PC-9 (cell line): ENCODE measurements around the gene TOM1. TPM values are rescaled to one million over a fixed set of nuclear protein-coding genes. Genes with fewer than 3 reads are reported as not detected.

Source experiments
- BruUV-seq: library from RNA; stranded (reverse); fragments of 400-500 nt; replicated peaks from 2 replicates; lab custom pipeline; 2021; lab: Mats Ljungman, UMichigan
- CTCF ChIA-PET: fragments of 300-600 bp; sonication (Branson Sonifier 250); formaldehyde crosslinking; loops from one replicate; lab custom pipeline; 2022; ENCODE audit warnings: antibody characterized with exemption; lab: Charles Lee
- POLR2A ChIA-PET: fragments of 300-600 bp; sonication (Branson Sonifier 250); formaldehyde crosslinking; loops from one replicate; lab custom pipeline; 2022; ENCODE audit warnings: antibody characterized with exemption; ENCODE audit not compliant: unreplicated experiment; lab: Charles Lee
- DNase-seq, 2 experiments: peaks; one replicate each; pipeline versions ENCODE4 v3.0.0 to v3.0.0-alpha.2; 2015 to 2022; ENCODE audit warnings: mixed read lengths in 1 of 2
- H2AFZ ChIP-seq: fragments of 200-600 bp; sonication (generic); 2 replicates; pipeline ENCODE4 v1.8.1; 2017; ENCODE audit warnings: antibody characterized with exemption
- H3F3A ChIP-seq: fragments of 200-600 bp; sonication (generic); 2 replicates; pipeline ENCODE4 v1.8.1; 2017; ENCODE audit warnings: antibody characterized with exemption, mild to moderate bottlenecking, low read depth; ENCODE audit not compliant: insufficient read depth
- H3K27ac ChIP-seq: fragments of 200-600 bp; sonication (generic); 2 replicates; pipeline ENCODE4 v1.6.1; 2016; ENCODE audit warnings: mixed run types
- H3K27me3 ChIP-seq: fragments of 200-600 bp; sonication (generic); 2 replicates; pipeline ENCODE4 v1.6.1; 2016; ENCODE audit warnings: low read depth, mixed run types; ENCODE audit not compliant: insufficient read depth
- H3K36me3 ChIP-seq: fragments of 200-600 bp; sonication (generic); 2 replicates; pipeline ENCODE4 v1.6.1; 2016; ENCODE audit warnings: low read depth, mixed run types
- H3K4me1 ChIP-seq: fragments of 200-600 bp; sonication (generic); replicated peaks from 2 replicates; pipeline ENCODE4 v1.6.1; 2016; ENCODE audit warnings: mixed run types; ENCODE audit not compliant: insufficient read depth
- H3K4me2 ChIP-seq: fragments of 200-600 bp; sonication (generic); 2 replicates; pipeline ENCODE4 v1.6.1; 2017; ENCODE audit warnings: mixed run types
- H3K4me3 ChIP-seq: fragments of 200-600 bp; sonication (generic); 2 replicates; pipeline ENCODE4 v1.6.1; 2016; ENCODE audit warnings: mixed run types
- H3K79me2 ChIP-seq: fragments of 200-600 bp; sonication (generic); 2 replicates; pipeline ENCODE4 v1.6.1; 2017; ENCODE audit warnings: low read depth, mixed run types
- H3K9me2 ChIP-seq: fragments of 200-600 bp; sonication (generic); 2 replicates; pipeline ENCODE4 v1.8.1; 2017; ENCODE audit warnings: mild to moderate bottlenecking; ENCODE audit not compliant: insufficient read depth
- H3K9me3 ChIP-seq: fragments of 200-600 bp; sonication (generic); 2 replicates; pipeline ENCODE4 v1.8.1; 2016; ENCODE audit warnings: low read depth; ENCODE audit not compliant: insufficient read depth
- H4K20me1 ChIP-seq: fragments of 200-600 bp; sonication (generic); 2 replicates; pipeline ENCODE4 v1.8.1; 2017; ENCODE audit not compliant: insufficient read depth
- EZH2 ChIP-seq: fragments of 200-600 bp; sonication (generic); IDR thresholded peaks from 2 replicates; pipeline ENCODE4 v1.8.0; 2017; ENCODE audit warnings: antibody characterized with exemption, low read depth
- intact Hi-C: fragments of 100-400 bp; cut with micrococcal nuclease; formaldehyde crosslinking; loops from one replicate; pipeline ENCODE4 v1.10.0; 2022; ENCODE audit not compliant: unreplicated experiment
- total RNA-seq: library from RNA; stranded (reverse); gene quantifications from 2 replicates; pipeline ENCODE4 v1.2.3, GENCODE V29; 2021
- TF ChIP-seq, protein P1 (sequence below): fragments of 200-600 bp; sonication (generic); conservative IDR thresholded peaks from 2 replicates; pipeline ENCODE4 v1.6.1; 2017; ENCODE audit warnings: mixed run types, antibody characterized with exemption, mild to moderate bottlenecking, moderate library complexity

The TOM1 gene
- total RNA-seq, 1 experiment from 2014 or later: 43.6 TPM

DNA sequence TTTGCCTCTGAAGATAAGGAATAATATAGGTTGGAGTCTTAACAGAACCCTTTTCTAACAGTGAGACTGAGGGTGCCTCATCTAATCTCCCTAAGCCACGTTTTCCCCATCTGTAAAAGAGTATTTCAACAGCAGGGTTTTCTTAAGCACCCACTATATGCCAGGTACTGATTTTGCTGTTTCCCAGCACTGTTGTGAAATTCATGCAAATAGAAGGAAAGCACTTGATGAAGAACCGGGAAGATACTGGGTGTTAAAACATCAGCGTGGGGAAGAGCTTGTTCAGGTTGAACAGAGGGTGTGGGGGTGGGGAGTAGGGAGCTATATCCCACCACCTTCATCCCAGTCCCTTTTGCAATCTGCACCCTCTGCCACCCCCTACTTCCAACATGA lies 84.0 kb downstream of the TOM1 start:
- intact Hi-C loops: no loop called here
- POLR2A ChIA-PET: interaction anchor here (0.7 kb wide), 1 partner anchor 10 kb away, joined by 3 read pairs; no protein-coding TSS in a partner anchor
- Histone ChIP-seq H3K4me1 (peaks cover 37% of the 10 kb centered on the region), H4K20me1 (no peaks in the 10 kb centered on the region), H3K79me2 (0 out of 2 replicates have a peak, but pooled peaks cover 4% of the 10 kb centered on the region), H3K27ac (no peak overlapping the region), H3K4me3 (no peak overlapping the region), H2AFZ (no peak overlapping the region), H3F3A (peaks cover 35% of the 10 kb centered on the region), H3K36me3 (peaks cover 6% of the 10 kb centered on the region; the same call in 1 of the 2 replicates), H3K4me2 (no peak overlapping the region), H3K27me3 (no peaks in the 10 kb centered on the region), H3K9me2 (no peaks in the 10 kb centered on the region), H3K9me3 (no peaks in the 10 kb centered on the region)
- CTCF ChIA-PET: no interaction called here
- no peak for DNase-seq
- TF ChIP-seq, protein P1, sequence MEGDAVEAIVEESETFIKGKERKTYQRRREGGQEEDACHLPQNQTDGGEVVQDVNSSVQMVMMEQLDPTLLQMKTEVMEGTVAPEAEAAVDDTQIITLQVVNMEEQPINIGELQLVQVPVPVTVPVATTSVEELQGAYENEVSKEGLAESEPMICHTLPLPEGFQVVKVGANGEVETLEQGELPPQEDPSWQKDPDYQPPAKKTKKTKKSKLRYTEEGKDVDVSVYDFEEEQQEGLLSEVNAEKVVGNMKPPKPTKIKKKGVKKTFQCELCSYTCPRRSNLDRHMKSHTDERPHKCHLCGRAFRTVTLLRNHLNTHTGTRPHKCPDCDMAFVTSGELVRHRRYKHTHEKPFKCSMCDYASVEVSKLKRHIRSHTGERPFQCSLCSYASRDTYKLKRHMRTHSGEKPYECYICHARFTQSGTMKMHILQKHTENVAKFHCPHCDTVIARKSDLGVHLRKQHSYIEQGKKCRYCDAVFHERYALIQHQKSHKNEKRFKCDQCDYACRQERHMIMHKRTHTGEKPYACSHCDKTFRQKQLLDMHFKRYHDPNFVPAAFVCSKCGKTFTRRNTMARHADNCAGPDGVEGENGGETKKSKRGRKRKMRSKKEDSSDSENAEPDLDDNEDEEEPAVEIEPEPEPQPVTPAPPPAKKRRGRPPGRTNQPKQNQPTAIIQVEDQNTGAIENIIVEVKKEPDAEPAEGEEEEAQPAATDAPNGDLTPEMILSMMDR: no peak
- no peak for TF ChIP-seq EZH2
- BruUV-seq: no TSS peak

GRCh38 chr22:35384527-35384926 lies 84.8 kb downstream of the TOM1 start:
- H3F3A ChIP-seq: peaks cover 27% of the 10 kb centered on the region
- TF ChIP-seq EZH2: no peak
- TF ChIP-seq, protein P1: no peak
- peaks cover 29% of the 10 kb centered on the region for H3K4me1 ChIP-seq
- no peaks in the 10 kb centered on the region for H3K9me2 ChIP-seq
- H3K9me3 ChIP-seq: no peaks in the 10 kb centered on the region
- no peaks in the 10 kb centered on the region for H3K27me3 ChIP-seq
- POLR2A ChIA-PET: no interaction called here
- no peaks in the 10 kb centered on the region for H4K20me1 ChIP-seq
- H2AFZ ChIP-seq: no peak overlapping the region
- H3K27ac ChIP-seq: no peak overlapping the region
- CTCF ChIA-PET: interaction anchor here (0.6 kb wide), 1 partner anchor 1009 kb away, joined by 3 read pairs; no protein-coding TSS in a partner anchor
- intact Hi-C loops: no loop called here
- no peak for DNase-seq
- no TSS peak for BruUV-seq
- 0 out of 2 replicates have a peak, but pooled peaks cover 4% of the 10 kb centered on the region for H3K79me2 ChIP-seq
- H3K4me3 ChIP-seq: no peak overlapping the region
- peaks cover 6% of the 10 kb centered on the region; the same call in 1 of the 2 replicates for H3K36me3 ChIP-seq
- no peak overlapping the region for H3K4me2 ChIP-seq

GRCh38 chr22:35384975-35385588 lies 85.4 kb downstream of the TOM1 start:
- no peak overlapping the region for H3K4me3 ChIP-seq
- no peaks in the 10 kb centered on the region for H3K9me2 ChIP-seq
- intact Hi-C loops: no loop called here
- no peak overlapping the region for H3K4me2 ChIP-seq
- 0 out of 2 replicates have a peak, but pooled peaks cover 4% of the 10 kb centered on the region for H3K79me2 ChIP-seq
- ChIA-PET POLR2A (no interaction called here), CTCF (interaction anchor here (0.5 to 0.7 kb wide), 3 partner anchors 154 to 1010 kb away, joined by 3 to 11 read pairs (median 7); no protein-coding TSS in a partner anchor)
- H3K9me3 ChIP-seq: no peaks in the 10 kb centered on the region
- no peak for DNase-seq
- BruUV-seq: no TSS peak
- no peak overlapping the region for H2AFZ ChIP-seq
- no peaks in the 10 kb centered on the region for H4K20me1 ChIP-seq
- H3K27ac ChIP-seq: no peak overlapping the region
- peaks cover 23% of the 10 kb centered on the region for H3K4me1 ChIP-seq
- no peaks in the 10 kb centered on the region for H3K27me3 ChIP-seq
- H3F3A ChIP-seq: peaks cover 21% of the 10 kb centered on the region
- no peak for TF ChIP-seq EZH2
- TF ChIP-seq, protein P1: no peak
- H3K36me3 ChIP-seq: peaks cover 6% of the 10 kb centered on the region; the same call in 1 of the 2 replicates
